HL-60 (cell line): ENCODE measurements around the gene PIK3CG.

ENCODE experiments used
- GABPA ChIP-seq: IDR thresholded peaks from 2 replicates; pipeline ENCODE4 v1.6.1; 2012; ENCODE audit warnings: low read depth
- POLR2AphosphoS5 ChIP-seq: IDR thresholded peaks from 2 replicates; pipeline ENCODE4 v1.6.1; 2012; ENCODE audit warnings: low read depth
- SPI1 ChIP-seq: IDR thresholded peaks from 2 replicates; pipeline ENCODE4 v1.6.1; 2012; ENCODE audit warnings: low read depth, mild to moderate bottlenecking, borderline replicate concordance
- TF ChIP-seq, protein P1 (sequence below): IDR thresholded peaks from one replicate; pipeline ENCODE4 v1.5.1; 2011; ENCODE audit warnings: low read length, control low read depth, inconsistent platforms; ENCODE audit not compliant: insufficient read depth
- TF ChIP-seq, protein P2 (sequence below): IDR thresholded peaks from 2 replicates; pipeline ENCODE4 v1.6.1; 2012; ENCODE audit warnings: low read depth; ENCODE audit not compliant: insufficient replicate concordance

DNA sequence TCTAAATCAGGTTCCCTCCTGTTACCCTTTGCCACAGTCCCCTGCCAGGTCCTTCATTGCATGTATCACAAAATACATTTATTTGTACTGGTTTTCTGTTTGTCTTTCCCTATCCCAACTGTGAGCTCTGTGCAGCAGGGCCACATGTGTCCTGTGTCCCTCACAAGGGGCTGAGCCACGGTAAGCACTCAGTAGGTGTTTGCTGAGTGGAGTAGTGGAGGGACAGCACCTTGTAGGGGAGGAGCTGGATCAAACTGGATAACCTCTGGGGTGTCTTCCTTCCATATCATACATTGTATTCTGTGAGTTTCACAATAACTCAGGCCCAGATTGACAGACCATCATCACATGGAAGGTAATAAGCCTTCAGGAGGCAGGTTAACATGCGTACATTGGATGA, 25.9 kb downstream of the PIK3CG start:
- TF ChIP-seq, protein P1, sequence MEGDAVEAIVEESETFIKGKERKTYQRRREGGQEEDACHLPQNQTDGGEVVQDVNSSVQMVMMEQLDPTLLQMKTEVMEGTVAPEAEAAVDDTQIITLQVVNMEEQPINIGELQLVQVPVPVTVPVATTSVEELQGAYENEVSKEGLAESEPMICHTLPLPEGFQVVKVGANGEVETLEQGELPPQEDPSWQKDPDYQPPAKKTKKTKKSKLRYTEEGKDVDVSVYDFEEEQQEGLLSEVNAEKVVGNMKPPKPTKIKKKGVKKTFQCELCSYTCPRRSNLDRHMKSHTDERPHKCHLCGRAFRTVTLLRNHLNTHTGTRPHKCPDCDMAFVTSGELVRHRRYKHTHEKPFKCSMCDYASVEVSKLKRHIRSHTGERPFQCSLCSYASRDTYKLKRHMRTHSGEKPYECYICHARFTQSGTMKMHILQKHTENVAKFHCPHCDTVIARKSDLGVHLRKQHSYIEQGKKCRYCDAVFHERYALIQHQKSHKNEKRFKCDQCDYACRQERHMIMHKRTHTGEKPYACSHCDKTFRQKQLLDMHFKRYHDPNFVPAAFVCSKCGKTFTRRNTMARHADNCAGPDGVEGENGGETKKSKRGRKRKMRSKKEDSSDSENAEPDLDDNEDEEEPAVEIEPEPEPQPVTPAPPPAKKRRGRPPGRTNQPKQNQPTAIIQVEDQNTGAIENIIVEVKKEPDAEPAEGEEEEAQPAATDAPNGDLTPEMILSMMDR = no peak
- TF ChIP-seq, protein P2, sequence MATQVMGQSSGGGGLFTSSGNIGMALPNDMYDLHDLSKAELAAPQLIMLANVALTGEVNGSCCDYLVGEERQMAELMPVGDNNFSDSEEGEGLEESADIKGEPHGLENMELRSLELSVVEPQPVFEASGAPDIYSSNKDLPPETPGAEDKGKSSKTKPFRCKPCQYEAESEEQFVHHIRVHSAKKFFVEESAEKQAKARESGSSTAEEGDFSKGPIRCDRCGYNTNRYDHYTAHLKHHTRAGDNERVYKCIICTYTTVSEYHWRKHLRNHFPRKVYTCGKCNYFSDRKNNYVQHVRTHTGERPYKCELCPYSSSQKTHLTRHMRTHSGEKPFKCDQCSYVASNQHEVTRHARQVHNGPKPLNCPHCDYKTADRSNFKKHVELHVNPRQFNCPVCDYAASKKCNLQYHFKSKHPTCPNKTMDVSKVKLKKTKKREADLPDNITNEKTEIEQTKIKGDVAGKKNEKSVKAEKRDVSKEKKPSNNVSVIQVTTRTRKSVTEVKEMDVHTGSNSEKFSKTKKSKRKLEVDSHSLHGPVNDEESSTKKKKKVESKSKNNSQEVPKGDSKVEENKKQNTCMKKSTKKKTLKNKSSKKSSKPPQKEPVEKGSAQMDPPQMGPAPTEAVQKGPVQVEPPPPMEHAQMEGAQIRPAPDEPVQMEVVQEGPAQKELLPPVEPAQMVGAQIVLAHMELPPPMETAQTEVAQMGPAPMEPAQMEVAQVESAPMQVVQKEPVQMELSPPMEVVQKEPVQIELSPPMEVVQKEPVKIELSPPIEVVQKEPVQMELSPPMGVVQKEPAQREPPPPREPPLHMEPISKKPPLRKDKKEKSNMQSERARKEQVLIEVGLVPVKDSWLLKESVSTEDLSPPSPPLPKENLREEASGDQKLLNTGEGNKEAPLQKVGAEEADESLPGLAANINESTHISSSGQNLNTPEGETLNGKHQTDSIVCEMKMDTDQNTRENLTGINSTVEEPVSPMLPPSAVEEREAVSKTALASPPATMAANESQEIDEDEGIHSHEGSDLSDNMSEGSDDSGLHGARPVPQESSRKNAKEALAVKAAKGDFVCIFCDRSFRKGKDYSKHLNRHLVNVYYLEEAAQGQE = no peak
- TF ChIP-seq POLR2AphosphoS5 (no peak), GABPA (no peak), SPI1 (no peak)
